ENCODE results near the gene HUS1. TPM values are rescaled to one million over a fixed set of nuclear protein-coding genes. Genes with fewer than 3 reads are reported as not detected.

HUS1 gene
- total and polyA plus RNA-seq, 2 of the 8 experiments (the other 6 are each of a cell fraction or from before 2014, with no cell fraction given) = 15.0 to 33.0 TPM

GRCh38 chr7:47952224-47952623 lies 27.2 kb downstream of the HUS1 start (continued):
- TF ChIP-seq CHD7 (IDR thresholded peaks at IDR 0.05; ENCODE audit: insufficient replicate concordance, low read length) = no peak
- no peak for TF ChIP-seq SP2 (IDR thresholded peaks at IDR 0.05; ENCODE audit: low read length)
- TF ChIP-seq KDM4A (IDR thresholded peaks at IDR 0.05; ENCODE audit: low read depth, low read length, severe bottlenecking) = no peak
- no peak for TF ChIP-seq POU5F1 (IDR thresholded peaks at IDR 0.05; ENCODE audit: low read depth, low read length)
- TF ChIP-seq PHF8 (conservative IDR thresholded peaks at IDR 0.05; ENCODE audit: low read depth, low read length) = no peak
- no peak for TF ChIP-seq USF2 (IDR thresholded peaks at IDR 0.05; ENCODE audit: low read length)
- TF ChIP-seq SIRT6 (IDR thresholded peaks at IDR 0.05; ENCODE audit: low read length) = no peak
- no peak for TF ChIP-seq CREB1 (IDR thresholded peaks at IDR 0.05)
- TF ChIP-seq BRCA1 (IDR thresholded peaks at IDR 0.05; ENCODE audit: low read depth, low read length) = no peak
- TF ChIP-seq BCL11A (IDR thresholded peaks at IDR 0.05; ENCODE audit: low read depth in 2 of 2, low read length in 2 of 2) = no peak
